Measurements from ENCODE around the gene RSPH4A. TPM values are rescaled to one million over a fixed set of nuclear protein-coding genes. Genes with fewer than 3 reads are reported as not detected.
"Not testable (repeated sequence)": the region's sequence is repeated elsewhere in the genome, so short reads cannot be mapped to it uniquely, and the experiment has no call there.

The RSPH4A gene
- total RNA-seq, 1 donor from 2014 or later = not detected

DNA sequence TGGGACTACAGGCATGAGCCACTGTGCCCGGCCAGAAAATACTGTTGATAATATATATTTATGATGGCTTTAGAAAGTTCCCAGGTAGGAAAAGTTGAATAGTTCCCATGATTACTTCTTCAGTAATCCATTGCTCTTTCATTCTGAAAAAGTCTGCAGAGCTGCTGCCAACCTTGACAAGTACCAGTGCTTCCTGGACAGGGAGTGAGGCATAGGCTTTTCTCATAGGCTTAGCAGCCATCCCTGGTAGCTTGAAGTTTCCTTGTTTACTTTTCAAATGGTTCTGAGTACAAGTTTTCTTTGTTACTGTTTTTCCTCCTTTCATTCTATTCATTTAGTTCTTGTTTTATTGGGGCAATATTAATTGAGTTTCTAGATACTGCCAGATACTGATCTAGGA lies 37.1 kb upstream of the RSPH4A start:
- Histone ChIP-seq H3K27ac (no peak overlapping the region), H3K4me1 (peaks cover 10% of the 10 kb centered on the region), H3K9me3 (no peaks in the 10 kb centered on the region), H3K27me3 (no peaks in the 10 kb centered on the region), H3K36me3 (peaks cover 0 to 19% of the 10 kb centered on the region in 2 donors), H3K4me3 (no peak overlapping the region)
- intact Hi-C loops (cut with DNase I) = no loop called here
- no peak for DNase-seq (ENCODE audit: extremely low spot score in 2 of 2)
- no peak for TF ChIP-seq POLR2AphosphoS5 (IDR thresholded peaks at IDR 0.05; ENCODE audit: insufficient read depth in 1 of 2, low read depth in 1 of 2)
- TF ChIP-seq, protein P1, sequence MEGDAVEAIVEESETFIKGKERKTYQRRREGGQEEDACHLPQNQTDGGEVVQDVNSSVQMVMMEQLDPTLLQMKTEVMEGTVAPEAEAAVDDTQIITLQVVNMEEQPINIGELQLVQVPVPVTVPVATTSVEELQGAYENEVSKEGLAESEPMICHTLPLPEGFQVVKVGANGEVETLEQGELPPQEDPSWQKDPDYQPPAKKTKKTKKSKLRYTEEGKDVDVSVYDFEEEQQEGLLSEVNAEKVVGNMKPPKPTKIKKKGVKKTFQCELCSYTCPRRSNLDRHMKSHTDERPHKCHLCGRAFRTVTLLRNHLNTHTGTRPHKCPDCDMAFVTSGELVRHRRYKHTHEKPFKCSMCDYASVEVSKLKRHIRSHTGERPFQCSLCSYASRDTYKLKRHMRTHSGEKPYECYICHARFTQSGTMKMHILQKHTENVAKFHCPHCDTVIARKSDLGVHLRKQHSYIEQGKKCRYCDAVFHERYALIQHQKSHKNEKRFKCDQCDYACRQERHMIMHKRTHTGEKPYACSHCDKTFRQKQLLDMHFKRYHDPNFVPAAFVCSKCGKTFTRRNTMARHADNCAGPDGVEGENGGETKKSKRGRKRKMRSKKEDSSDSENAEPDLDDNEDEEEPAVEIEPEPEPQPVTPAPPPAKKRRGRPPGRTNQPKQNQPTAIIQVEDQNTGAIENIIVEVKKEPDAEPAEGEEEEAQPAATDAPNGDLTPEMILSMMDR (IDR thresholded peaks at IDR 0.05) = no peak
- no peak for TF ChIP-seq POLR2A (IDR thresholded peaks at IDR 0.05)

DNA sequence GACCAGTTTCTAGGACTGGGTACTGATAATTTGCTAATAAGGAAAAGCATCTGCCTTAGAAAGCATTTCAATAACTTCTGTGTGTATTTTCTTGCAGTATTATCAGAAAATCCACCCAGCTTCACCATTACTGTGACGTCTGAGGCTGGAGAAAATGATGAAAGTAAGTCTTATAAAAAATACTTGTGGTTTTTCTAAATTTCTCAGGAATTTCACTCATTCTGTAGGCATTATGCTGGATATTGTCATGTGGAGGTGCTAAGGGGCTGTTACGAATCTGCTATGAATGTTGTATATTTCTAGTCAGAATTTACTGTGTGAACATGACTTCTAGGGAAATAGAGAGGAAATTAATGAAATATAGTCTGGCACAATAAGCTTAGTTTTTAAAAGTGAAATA lies 36.1 kb upstream of the RSPH4A start:
- Histone ChIP-seq H3K27me3 (no peaks in the 10 kb centered on the region), H3K9me3 (no peaks in the 10 kb centered on the region), H3K4me3 (no peak overlapping the region), H3K4me1 (peaks cover 9% of the 10 kb centered on the region), H3K27ac (no peak overlapping the region), H3K36me3 (peaks cover 0 to 18% of the 10 kb centered on the region in 2 donors)
- TF ChIP-seq, protein P1 (IDR thresholded peaks at IDR 0.05) = no peak
- TF ChIP-seq POLR2AphosphoS5 (IDR thresholded peaks at IDR 0.05; ENCODE audit: insufficient read depth in 1 of 2, low read depth in 1 of 2) (no peak), POLR2A (IDR thresholded peaks at IDR 0.05) (no peak)
- intact Hi-C loops (cut with DNase I) = no loop called here
- DNase-seq (ENCODE audit: extremely low spot score in 2 of 2) = no peak

DNA sequence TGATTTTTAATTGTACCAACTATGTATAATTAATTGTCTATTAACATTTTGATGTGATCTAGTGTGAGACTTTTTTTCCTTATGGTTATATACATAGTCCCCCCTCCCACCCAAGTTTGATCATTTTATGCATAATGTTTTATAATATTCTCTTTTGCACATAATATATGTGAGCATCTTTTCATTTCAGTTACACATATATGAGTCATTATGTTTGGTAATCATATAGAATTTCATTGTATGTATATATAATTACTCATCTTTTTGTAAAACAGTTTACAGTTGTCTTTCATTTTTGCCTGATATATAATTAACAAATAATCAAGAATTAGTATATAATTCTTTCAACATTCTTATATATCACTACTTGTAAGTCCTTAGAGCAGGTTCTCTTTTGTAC lies 30.0 kb upstream of the RSPH4A start:
- no peaks in the 10 kb centered on the region for H3K4me1 ChIP-seq
- H3K4me3 ChIP-seq = no peak overlapping the region
- TF ChIP-seq POLR2AphosphoS5 (IDR thresholded peaks at IDR 0.05; ENCODE audit: insufficient read depth in 1 of 2, low read depth in 1 of 2) (no peak), POLR2A (IDR thresholded peaks at IDR 0.05) (no peak)
- TF ChIP-seq, protein P1 (IDR thresholded peaks at IDR 0.05) = no peak
- H3K27me3 ChIP-seq = no peaks in the 10 kb centered on the region
- no peak overlapping the region for H3K27ac ChIP-seq
- H3K36me3 ChIP-seq = peaks cover 0 to 39% of the 10 kb centered on the region in 2 donors
- no peaks in the 10 kb centered on the region for H3K9me3 ChIP-seq
- no peak for DNase-seq (ENCODE audit: extremely low spot score in 2 of 2)
- intact Hi-C loops (cut with DNase I) = no loop called here

DNA sequence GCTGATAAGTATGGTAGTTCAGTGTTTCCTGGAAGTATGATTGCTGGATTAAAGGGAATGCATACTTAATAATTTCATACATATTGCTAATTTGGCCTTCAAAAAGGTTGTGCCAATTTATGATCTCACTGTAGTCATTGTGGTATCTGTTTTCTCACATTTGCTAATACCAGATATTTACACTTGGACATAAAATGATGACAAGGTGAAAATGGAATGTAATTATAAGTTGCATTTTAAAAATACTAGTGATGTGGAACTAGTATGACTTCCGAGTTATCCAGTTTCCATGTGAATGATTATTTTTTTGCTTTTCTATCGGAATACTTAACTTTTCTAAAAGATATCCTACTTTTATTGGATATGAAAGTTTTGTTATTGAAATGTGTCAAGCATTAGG lies 29.5 kb upstream of the RSPH4A start:
- Histone ChIP-seq H3K36me3 (peaks cover 0 to 43% of the 10 kb centered on the region in 2 donors), H3K9me3 (no peaks in the 10 kb centered on the region), H3K4me3 (no peak overlapping the region), H3K4me1 (no peaks in the 10 kb centered on the region), H3K27ac (no peak overlapping the region), H3K27me3 (no peaks in the 10 kb centered on the region)
- TF ChIP-seq POLR2A (IDR thresholded peaks at IDR 0.05) = no peak
- intact Hi-C loops (cut with DNase I) = no loop called here
- no peak for DNase-seq (ENCODE audit: extremely low spot score in 2 of 2)

DNA sequence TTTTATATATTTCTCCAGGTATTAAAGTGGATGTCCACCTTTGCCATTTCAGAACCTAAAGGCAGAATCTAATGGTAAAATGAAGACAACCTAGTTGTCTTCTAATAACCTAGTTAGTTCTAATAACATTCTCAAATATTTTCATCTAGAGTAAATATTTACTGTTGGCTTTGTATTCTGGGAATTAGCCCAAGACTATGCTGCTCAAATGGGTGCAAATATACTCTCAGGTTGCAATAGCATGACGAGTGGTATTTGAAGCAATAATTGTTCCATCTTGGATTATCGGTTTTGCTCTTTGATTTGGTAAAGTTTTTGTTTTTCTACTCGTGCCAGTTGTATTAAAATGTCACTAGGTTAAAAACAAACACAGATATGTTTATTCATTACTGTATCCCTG lies 21.0 kb upstream of the RSPH4A start:
- Histone ChIP-seq H3K27me3 (no peaks in the 10 kb centered on the region), H3K4me3 (no peak overlapping the region), H3K36me3 (peaks cover 0 to 54% of the 10 kb centered on the region in 2 donors), H3K27ac (no peak overlapping the region), H3K9me3 (no peaks in the 10 kb centered on the region), H3K4me1 (no peaks in the 10 kb centered on the region)
- no peak for TF ChIP-seq POLR2AphosphoS5 (IDR thresholded peaks at IDR 0.05; ENCODE audit: insufficient read depth in 1 of 2, low read depth in 1 of 2)
- TF ChIP-seq, protein P1 (IDR thresholded peaks at IDR 0.05) = no peak
- DNase-seq (ENCODE audit: extremely low spot score in 2 of 2) = no peak
- intact Hi-C loops (cut with DNase I) = no loop called here

DNA sequence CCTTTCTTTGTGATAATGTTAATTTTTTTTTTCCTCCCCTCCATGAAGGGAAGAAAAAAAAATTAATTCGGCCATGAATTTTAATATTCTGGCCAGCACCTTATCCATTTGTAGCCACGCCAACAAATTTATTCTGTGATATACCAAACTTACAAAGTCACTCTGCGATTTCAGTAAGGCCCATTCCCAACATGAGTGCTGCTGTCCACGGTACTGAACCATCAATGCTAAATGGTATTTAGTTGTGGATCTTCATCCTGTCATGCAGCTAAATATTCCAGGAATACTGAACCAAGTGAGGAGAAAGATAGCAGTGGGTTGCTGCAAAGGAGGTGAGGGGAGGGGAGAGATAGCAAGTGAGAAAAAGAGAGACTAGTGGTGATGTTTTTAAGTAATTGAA lies 19.5 kb upstream of the RSPH4A start:
- Histone ChIP-seq H3K27me3 (no peaks in the 10 kb centered on the region), H3K36me3 (peaks cover 0 to 38% of the 10 kb centered on the region in 2 donors), H3K4me1 (no peaks in the 10 kb centered on the region), H3K4me3 (no peak overlapping the region), H3K9me3 (no peaks in the 10 kb centered on the region), H3K27ac (no peak overlapping the region)
- no peak for DNase-seq (ENCODE audit: extremely low spot score in 2 of 2)
- TF ChIP-seq POLR2AphosphoS5 (IDR thresholded peaks at IDR 0.05; ENCODE audit: insufficient read depth in 1 of 2, low read depth in 1 of 2) (no peak), POLR2A (IDR thresholded peaks at IDR 0.05) (no peak)
- TF ChIP-seq, protein P1 (IDR thresholded peaks at IDR 0.05) = no peak
- intact Hi-C loops (cut with DNase I) = no loop called here

DNA sequence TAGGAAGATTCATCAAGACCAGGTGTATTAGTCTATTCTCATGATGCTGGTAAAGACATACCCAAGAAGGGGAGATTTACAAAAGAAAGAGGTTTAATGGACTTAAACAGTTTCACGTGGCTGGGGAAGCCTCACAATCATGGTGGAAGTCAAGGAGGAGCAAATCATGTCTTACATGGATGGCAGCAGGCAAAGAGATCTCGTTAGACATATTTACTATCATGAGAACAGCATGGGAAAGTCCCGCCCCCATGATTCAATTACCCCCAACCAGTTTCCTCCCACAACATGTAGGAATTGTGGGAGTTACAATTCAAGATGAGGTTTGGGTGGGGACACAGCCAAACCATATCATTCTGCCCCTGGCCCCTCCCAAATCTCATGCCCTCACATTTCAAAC lies 12.4 kb upstream of the RSPH4A start:
- H3K27me3 ChIP-seq; H3K4me3 ChIP-seq; H3K4me1 ChIP-seq; intact Hi-C loops (cut with DNase I); H3K27ac ChIP-seq; H3K36me3 ChIP-seq; H3K9me3 ChIP-seq; DNase-seq (ENCODE audit: extremely low spot score in 2 of 2): not testable (repeated sequence)

DNA sequence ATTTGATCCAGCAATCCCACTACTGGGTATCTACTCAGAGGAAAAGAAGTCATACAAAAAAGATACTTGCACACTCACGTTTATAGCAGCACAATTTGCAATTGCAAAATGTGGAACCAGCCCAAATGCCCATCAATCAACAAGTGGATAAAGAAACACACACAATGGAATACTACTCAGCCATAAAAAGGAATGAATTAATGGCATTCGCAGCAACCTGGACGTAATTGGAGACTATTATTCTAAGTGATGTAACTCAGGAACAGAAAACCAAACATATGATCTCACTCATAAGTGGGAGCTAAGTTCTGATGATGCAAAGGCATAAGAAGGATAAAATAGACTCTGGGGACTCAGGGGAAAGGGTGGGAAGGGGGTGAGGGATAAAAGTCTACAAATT lies 11.4 kb upstream of the RSPH4A start:
- H3K9me3 ChIP-seq; H3K4me3 ChIP-seq; H3K27ac ChIP-seq; intact Hi-C loops (cut with DNase I); H3K4me1 ChIP-seq; H3K36me3 ChIP-seq; DNase-seq (ENCODE audit: extremely low spot score in 2 of 2); H3K27me3 ChIP-seq: not testable (repeated sequence)

Measured in vagina (tissue), 2 donors.